ENCODE measurements around the gene CRYGN. TPM values are rescaled to one million over a fixed set of nuclear protein-coding genes. Genes with fewer than 3 reads are reported as not detected.

Gene CRYGN
- total RNA-seq, 1 donor from 2014 or later: 0.41 TPM

GRCh38 chr7:151484971-151485707, 45.2 kb upstream of the CRYGN start:
- H3K27me3 ChIP-seq (ENCODE audit: low read depth): no peaks in the 10 kb centered on the region
- H3K9me3 ChIP-seq (replicated peaks): no peaks in the 10 kb centered on the region
- DNase-seq: no peak
- peaks cover 75% of the 10 kb centered on the region for H3K36me3 ChIP-seq
- H3K27ac ChIP-seq (replicated peaks): peak overlapping the region; percentile 26
- TF ChIP-seq CTCF (IDR thresholded peaks at IDR 0.05; ENCODE audit: borderline replicate concordance): no peak
- intact Hi-C loops (cut with micrococcal nuclease): no loop called here
- no peak overlapping the region for H3K4me3 ChIP-seq
- peaks cover 90% of the 10 kb centered on the region for H3K4me1 ChIP-seq

DNA sequence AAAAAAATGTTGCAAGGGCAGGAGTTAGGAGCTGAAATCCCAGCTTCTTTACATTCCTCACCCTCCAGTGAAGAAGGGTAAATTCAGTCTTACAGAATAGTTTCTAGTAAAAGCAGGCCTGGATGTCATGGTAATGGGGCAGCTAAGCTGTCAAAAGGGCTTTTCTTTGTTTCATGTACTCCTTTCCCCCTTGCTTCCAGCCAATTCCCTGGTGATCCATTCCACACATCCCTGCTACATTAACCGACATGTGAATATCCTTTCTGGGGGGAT, 43.7 kb upstream of the CRYGN start:
- H3K27ac ChIP-seq (replicated peaks): no peak overlapping the region

DNA sequence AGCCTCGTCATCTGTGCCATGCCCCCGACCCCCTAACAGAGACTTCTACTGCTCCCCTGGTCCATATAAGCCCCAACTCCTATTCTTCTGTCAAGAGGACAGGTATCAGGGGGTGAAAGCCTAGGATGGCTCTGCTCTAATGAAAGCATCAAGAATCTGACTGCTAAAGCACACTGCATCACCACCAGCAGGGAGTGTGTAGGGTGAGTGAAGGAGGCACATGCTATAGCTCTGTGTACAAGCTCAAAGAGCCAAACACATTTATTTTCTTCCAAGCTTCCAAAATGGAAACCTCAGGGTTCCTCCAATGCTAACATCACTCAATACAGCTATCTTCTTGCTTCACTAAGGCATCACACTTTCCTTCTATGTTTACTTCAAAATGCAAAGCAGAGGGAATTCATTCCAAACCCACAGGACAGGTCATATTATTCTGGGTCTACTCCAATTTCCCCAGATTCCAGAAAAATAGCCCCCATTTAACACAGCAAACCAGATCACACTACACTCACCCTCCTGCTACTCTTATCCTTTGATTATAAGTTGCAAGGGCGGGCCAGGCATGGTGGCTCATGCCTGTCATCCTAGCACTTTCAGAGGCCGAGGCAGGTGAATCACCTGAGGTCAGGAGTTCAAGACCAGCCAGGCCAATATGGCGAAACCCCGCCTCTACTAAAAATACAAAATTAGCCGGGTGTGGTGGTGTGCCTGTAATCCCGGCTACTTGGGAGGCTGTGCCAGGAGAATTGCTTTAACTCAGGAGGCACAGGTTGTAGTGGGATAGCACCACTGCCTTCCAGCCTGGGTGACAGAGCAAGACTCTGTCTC, 43.2 kb upstream of the CRYGN start:
- Histone ChIP-seq H3K27me3 (ENCODE audit: low read depth) (no peaks in the 10 kb centered on the region), H3K4me3 (no peak overlapping the region), H3K4me1 (peaks cover 73% of the 10 kb centered on the region), H3K36me3 (peaks cover 59% of the 10 kb centered on the region), H3K9me3 (replicated peaks) (no peaks in the 10 kb centered on the region), H3K27ac (replicated peaks) (no peak overlapping the region)
- no peak for TF ChIP-seq CTCF (IDR thresholded peaks at IDR 0.05; ENCODE audit: borderline replicate concordance)
- no peak for DNase-seq
- intact Hi-C loops (cut with micrococcal nuclease): no loop called here

More for the DNA sequence above, 43.7 kb upstream of the CRYGN start:
- no peak for DNase-seq
- intact Hi-C loops (cut with micrococcal nuclease): no loop called here
- no peak overlapping the region for H3K4me3 ChIP-seq
- no peaks in the 10 kb centered on the region for H3K27me3 ChIP-seq (ENCODE audit: low read depth)
- peaks cover 78% of the 10 kb centered on the region for H3K4me1 ChIP-seq
- H3K36me3 ChIP-seq: peaks cover 64% of the 10 kb centered on the region
- TF ChIP-seq CTCF (IDR thresholded peaks at IDR 0.05; ENCODE audit: borderline replicate concordance): no peak
- no peaks in the 10 kb centered on the region for H3K9me3 ChIP-seq (replicated peaks)

DNA sequence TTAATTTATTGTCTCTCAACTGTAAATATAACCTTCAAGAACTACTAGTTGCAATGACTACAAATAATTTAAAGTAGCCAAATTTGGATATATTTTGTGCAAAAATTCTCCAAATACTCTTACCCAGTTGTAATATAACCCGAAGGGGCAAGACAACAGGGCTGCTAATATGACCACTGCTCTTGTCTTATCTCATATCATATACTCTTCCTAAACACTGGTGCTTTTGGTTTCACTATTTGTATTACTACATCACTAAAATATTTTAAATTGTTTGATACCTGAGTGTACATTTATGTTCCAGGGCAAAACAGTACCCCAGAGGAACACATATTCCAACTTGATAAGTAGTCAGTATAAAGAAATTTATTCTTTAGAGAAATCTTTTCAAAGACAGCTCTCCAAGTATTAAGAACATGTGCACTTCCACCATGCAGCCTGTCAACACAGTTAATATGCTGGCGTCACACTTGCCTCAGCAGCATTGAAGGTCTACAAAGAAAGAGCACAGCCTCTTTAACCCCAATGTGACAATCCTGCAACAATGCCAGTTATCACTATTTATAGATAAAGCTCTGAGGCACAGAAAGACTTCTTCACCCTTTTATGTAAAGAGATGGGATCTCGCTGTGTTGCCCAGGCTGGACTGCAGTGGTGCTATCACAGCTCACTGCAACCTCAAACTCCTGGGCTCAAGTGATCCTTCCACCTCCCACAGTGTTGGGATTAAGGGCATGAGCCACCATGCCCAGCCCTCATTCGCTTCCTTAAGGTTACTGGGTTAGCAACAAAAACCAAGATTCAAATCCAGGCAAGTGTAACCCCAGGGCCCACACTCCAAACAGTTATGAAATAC, 41.9 kb upstream of the CRYGN start:
- Histone ChIP-seq H3K27ac (replicated peaks) (no peak overlapping the region), H3K36me3 (peaks cover 55% of the 10 kb centered on the region), H3K4me1 (peaks cover 61% of the 10 kb centered on the region), H3K27me3 (ENCODE audit: low read depth) (no peaks in the 10 kb centered on the region), H3K4me3 (no peak overlapping the region), H3K9me3 (replicated peaks) (no peaks in the 10 kb centered on the region)
- intact Hi-C loops (cut with micrococcal nuclease): no loop called here
- no peak for DNase-seq
- TF ChIP-seq CTCF (IDR thresholded peaks at IDR 0.05; ENCODE audit: borderline replicate concordance): no peak

GRCh38 chr7:151477867-151478266, 37.9 kb upstream of the CRYGN start:
- H3K36me3 ChIP-seq: peaks cover 30% of the 10 kb centered on the region
- intact Hi-C loops (cut with micrococcal nuclease): no loop called here

More at GRCh38 chr7:151477867-151478266, 37.9 kb upstream of the CRYGN start:
- no peak for TF ChIP-seq CTCF (IDR thresholded peaks at IDR 0.05; ENCODE audit: borderline replicate concordance)
- Histone ChIP-seq H3K4me3 (no peak overlapping the region), H3K27me3 (ENCODE audit: low read depth) (no peaks in the 10 kb centered on the region), H3K4me1 (peaks cover 38% of the 10 kb centered on the region), H3K9me3 (replicated peaks) (no peaks in the 10 kb centered on the region), H3K27ac (replicated peaks) (no peak overlapping the region)
- DNase-seq: no peak
